HG03521 (cell line): Measurements from ENCODE around the gene SP110.
A peak's percentile ranks its signal among the peaks of the same experiment; 100 is the strongest.
"Not testable (repeated sequence)": the region's sequence is repeated elsewhere in the genome, so short reads cannot be mapped to it uniquely, and the experiment has no call there.

Experiments
- ATAC-seq: cut with Tn5 transposase; IDR thresholded peaks from one replicate; pipeline ENCODE4 v1.9.1; 2021; ENCODE audit warnings: mild to moderate bottlenecking, moderate library complexity; ENCODE audit not compliant: unreplicated experiment

Gene SP110

DNA sequence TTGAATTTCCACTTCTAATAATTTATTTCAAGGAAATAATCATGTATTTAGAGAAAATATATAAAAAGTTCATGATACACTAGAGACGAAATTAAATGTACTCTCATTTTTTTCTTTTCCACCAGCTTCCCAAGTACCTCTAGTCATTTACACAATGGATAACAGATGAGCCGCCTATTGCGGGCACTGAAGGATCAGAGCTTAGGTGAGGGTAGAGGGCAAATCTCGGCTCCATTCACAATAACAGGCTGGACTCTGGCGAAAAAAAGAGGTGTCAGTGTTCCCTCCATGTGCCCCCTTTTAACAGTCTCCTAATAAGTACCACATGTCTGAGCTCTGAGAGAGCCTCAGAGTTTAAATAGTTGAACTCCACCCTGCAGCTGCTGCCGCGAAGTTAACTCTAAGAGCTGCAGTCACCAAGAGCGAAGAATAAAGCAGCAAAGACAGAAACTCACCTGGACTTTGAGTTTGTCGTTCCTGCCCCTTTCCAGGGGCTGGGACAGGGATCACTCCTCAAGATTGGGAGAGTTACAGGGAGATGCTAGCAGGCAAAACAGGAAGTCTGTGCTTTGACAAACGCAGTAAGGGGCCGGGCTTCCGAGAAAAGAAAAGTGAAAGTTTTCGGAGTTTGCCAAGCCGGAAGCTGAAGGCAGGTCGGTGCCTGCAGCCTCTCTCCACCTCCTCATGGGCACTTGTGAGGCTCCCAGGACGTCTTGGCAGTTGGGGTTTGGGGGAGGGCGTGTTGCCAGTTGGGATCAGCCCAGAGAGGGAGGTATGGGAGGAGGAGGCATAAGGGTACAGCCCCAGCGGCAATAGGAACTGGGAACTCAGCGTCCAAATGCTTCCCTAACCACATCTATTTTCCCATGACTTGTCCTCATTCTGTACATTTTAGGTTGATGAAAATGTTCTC, at the start of gene SP110:
Gene SP110 (minus strand): TSS at position 566 of the 913 bp plus-strand sequence. CDS start 3,057 bp downstream, outside the sequence.
- peak; percentile 73 for ATAC-seq

DNA sequence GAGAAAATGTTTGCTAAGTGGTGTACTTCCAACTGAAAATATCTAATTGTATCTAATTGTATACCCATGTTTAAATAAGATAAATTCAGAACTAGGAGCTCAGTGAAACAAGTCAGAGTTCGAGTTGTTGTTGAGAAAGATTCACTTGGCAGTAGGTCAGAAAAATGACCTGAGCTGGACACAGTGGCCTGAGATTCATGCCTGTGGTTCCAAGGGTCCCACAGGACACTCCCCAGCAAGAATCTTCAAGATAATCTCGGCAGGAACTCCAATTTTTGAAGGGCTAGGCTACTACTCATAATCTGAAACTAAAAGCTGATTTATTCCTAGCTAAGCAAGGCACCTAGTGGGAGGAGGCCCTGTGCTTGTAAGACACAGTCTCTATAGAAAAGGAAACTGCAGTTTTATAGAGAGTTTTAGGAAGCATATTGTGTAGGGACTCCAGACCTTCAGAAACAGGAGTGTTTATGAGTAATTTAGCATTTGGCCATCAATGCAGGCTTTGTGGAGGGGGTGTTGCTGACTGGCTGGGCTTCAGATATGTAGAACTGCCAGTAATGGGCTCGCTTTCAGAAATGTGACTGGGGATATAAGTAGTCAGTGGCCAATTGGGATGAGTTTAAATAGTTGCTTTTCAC, 48.9 kb upstream of the SP110 start:
- no peak for ATAC-seq

DNA sequence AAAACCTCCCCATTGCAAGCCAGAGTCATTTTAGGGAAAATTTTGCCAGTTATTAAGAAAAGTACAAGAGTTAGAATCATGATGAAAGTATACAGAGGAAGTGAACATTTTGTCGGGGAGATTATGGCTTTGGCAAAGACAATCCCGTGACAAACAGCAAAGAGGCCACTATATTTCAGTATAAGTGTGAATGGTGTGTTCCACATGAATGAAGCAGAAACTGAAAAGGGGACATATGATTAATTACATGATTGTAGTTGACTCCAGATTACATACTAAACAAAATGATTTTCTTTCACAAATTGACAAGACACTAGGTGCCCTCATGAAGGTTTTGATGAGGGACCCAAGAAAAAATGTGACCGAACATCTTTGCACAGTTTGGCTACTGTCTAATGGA, 47.8 kb upstream of the SP110 start:
- ATAC-seq, result peak; percentile 62

GRCh38 chr2:230267059-230267458, 47.3 kb upstream of the SP110 start:
- peak; percentile 15 for ATAC-seq

DNA sequence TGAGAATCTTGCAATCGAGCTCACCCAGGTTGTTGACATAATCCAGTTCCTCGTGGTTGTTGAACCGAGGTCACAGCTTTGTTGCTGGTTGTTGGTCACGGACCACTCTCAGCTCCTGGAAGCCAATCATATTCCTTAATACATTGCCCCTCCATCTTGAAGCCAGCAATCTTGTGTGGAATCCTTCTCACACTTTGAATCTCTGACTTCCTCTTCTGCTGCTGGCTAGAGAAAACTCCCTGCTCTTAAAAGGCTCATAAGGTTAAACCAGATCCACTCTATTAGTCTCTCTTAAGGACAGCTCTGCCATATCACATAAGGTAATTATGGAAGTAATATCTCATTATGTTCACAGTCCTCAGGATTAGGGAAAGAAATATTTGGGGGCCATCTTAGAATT, 46.9 kb upstream of the SP110 start:
- no peak for ATAC-seq

- not testable (repeated sequence) for ATAC-seq
Observed at GRCh38 chr2:230264945-230265344, 45.2 kb upstream of the SP110 start.

- ATAC-seq, result no peak
Observed at GRCh38 chr2:230262246-230262645, 42.5 kb upstream of the SP110 start.

DNA sequence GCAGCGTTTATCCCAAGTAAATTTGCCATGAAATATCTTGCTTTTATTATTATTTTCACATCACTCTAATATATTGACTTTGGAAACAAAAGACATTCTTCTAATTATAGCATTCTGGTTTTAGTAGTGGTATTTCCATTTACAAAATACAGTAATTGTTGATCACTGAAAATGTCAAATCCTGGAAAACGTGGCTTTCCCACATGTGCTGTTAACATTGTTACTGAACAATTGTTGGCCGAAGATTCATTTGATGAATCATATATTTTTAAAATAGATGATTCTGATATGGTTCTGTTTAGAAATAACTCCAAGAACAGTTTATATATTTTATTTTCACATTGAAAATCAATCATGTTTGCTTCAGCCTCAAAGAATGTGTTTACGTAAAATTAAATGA, 38.7 kb upstream of the SP110 start:
- no peak for ATAC-seq

DNA sequence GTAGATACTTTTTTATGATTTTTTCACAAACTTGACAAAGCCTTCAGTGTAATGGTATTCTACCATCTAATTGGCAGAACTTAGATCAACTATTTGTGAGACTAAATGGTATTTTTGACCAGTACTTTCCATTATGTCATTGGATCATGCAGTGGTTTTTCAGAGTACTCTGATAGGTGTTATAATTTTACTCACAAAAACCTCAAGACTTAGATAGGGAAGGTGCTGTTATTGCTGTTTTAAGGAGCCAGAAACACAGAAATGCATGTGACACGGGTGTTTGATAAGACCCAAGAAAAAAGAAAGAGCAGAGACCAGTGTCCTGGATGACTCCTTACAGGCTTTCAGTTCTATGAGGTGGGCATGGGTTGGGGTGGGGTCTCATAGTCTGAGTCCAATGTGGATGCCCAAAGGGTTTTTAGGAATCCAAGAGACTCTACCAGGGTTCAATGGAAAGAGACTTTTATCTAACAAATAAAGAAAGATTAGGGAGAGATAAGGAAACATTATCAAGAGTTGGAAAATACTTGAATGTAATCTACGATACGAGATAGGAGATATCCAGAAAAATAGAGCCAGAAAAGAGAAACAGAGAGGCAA, 37.0 kb upstream of the SP110 start:
- no peak for ATAC-seq

- no peak for ATAC-seq
Observed at GRCh38 chr2:230254152-230254881, 34.5 kb upstream of the SP110 start.

GRCh38 chr2:230250231-230250630, 30.4 kb upstream of the SP110 start:
- ATAC-seq, result no peak

DNA sequence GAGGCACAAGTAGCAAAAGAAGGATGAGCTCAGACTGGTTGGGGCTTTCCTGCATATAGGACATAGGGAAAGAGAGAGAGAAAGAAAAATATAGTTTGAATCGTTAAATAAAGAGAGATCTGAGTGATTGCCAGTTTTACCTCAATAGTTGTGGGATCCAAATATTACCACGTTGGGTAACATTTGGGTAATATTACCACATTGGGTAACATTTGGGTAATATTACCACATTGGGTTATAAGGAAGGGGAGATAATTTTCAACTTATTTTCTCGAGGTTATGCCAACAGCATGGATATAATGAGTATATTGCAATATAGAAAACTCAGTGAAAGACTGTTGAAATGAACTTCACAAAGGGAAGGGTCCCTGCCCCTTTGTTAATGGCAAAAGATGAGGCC, 26.4 kb upstream of the SP110 start:
- ATAC-seq, result no peak

GRCh38 chr2:230244211-230244610, 24.4 kb upstream of the SP110 start:
- ATAC-seq, result no peak

GRCh38 chr2:230234845-230235244, 15.1 kb upstream of the SP110 start:
- no peak for ATAC-seq

GRCh38 chr2:230234122-230234722, 14.4 kb upstream of the SP110 start:
- ATAC-seq, result peak; percentile 62

DNA sequence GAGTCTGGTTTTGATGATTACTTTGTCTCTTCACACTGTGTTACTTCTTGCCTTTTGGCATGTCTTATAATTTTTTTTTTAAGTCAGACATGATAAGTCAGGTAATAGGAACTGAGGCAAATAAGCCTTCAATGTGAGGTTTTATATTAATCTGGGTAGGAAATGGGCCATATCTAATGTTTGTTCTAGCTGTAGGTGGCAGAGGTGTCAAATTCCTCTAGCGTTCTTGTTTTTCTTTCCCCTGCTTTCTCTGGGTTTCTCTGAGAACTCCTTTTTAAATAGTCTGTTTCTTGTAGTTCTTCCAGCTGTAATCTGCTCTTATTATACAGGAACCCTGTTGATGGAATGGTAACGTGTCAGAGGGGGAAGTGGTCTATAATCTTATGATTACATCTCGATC, 11.5 kb upstream of the SP110 start:
- no peak for ATAC-seq

GRCh38 chr2:230230496-230231200, 10.9 kb upstream of the SP110 start:
- no peak for ATAC-seq

DNA sequence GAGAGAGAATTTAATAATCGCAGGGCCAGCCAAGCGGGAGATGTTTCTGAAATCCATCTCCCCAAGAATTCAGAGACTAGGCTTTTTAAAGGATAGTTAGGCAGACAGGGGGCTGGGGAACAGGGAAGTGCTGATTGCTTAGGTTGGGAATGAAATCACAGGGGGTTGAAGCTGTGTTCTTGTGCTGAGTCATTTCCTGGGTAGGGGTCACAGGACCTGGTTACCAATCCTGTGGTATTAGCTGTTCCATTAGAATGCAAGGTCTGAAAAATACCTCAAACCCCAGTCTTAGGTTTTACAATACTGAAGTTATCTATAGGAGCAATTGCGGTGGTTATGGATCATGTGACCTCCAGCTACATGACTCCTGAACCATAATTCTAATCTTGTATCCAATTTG, 10.3 kb upstream of the SP110 start:
- no peak for ATAC-seq

- no peak for ATAC-seq
Observed at GRCh38 chr2:230227216-230227615, 7.4 kb upstream of the SP110 start.

DNA sequence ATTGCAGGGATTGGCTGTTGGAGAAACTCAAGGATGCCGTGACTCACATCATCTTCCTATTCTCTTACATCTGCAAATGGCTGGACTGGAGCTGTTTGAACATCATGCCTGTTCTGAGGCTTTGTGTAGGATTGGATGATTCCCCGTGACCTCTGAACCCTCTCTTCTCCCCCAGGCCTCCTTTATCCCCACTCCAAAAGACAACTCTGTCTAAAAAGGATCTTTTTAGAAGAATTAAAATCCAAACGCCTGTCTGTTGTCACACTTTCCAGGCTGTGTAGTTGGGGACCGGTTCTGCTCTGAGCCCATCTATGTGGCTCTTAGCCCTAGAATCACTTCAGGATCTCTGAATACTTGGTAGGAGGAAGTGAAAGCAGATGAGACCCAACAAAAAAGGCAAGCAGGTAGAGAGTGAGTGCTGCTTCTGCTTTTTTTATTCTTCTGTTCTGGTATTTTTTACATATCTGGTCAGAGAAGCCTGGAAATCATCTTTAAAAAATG, 6.3 kb upstream of the SP110 start:
- ATAC-seq, result peak; percentile 65
